Right lobe of liver (tissue), 6 donors: ENCODE measurements around the gene ZNF254. TPM values are rescaled to one million over a fixed set of nuclear protein-coding genes. Genes with fewer than 3 reads are reported as not detected.
"Not testable (repeated sequence)": the region's sequence is repeated elsewhere in the genome, so short reads cannot be mapped to it uniquely, and the experiment has no call there.

Experiments
- ATAC-seq, 4 donors: fragments of 200-7000 bp; cut with Tn5 transposase; one replicate each; pipeline ENCODE4 v1.9.1; 2020; ENCODE audit warnings: mild to moderate bottlenecking in 4 of 4, moderate library complexity in 4 of 4
- DNase-seq, 3 donors: peaks; one replicate each; pipeline ENCODE4 v3.0.0-alpha.2; 2020
- H3K27ac ChIP-seq, 3 donors: fragments of 200-600 bp; one replicate each; pipeline ENCODE4 v1.8.0; 2022
- H3K27me3 ChIP-seq, 2 donors: fragments of 200-600 bp; one replicate each; pipeline ENCODE4 v1.8.0; 2022
- H3K36me3 ChIP-seq, 4 donors: fragments of 200-600 bp; sonication (generic) in 1 of 4; one replicate each; pipeline versions ENCODE4 v1.5.1 to v1.8.0; 2017 to 2022; ENCODE audit warnings: control low read depth in 1 of 4
- H3K4me1 ChIP-seq, 4 donors: fragments of 200-600 bp; sonication (generic) in 1 of 4; one replicate each; pipeline versions ENCODE4 v1.5.1 to v1.8.0; 2017 to 2022; ENCODE audit warnings: control low read depth in 1 of 4
- H3K4me3 ChIP-seq, 3 donors: fragments of 200-600 bp; one replicate each; pipeline ENCODE4 v1.8.0; 2022
- H3K9me3 ChIP-seq, 4 donors: fragments of 200-600 bp; sonication (generic) in 1 of 4; one replicate each; pipeline versions ENCODE4 v1.5.1 to v1.8.0; 2017 to 2022; ENCODE audit warnings: control low read depth in 1 of 4
- CTCF ChIP-seq, 4 donors: fragments of 200-600 bp in 3 of 4; fragments of 450-650 bp in 1 of 4; IDR thresholded peaks; one replicate each; pipeline versions ENCODE4 v1.5.1 to v1.8.0; 2016 to 2022; ENCODE audit warnings: antibody characterized with exemption in 4 of 4, mild to moderate bottlenecking in 2 of 4
- POLR2A ChIP-seq: fragments of 450-650 bp; IDR thresholded peaks from one replicate; pipeline ENCODE4 v1.6.1; 2017; ENCODE audit warnings: antibody characterized with exemption, mild to moderate bottlenecking
- WGBS: methylation state at CpG from one replicate; pipeline ENCODE4 v1.1.6; 2018; ENCODE audit warnings: low coverage, low lambda C conversion rate; ENCODE audit not compliant: insufficient coverage; ENCODE audit errors: missing lambda C conversion rate; 5-methylcytosine and 5-hydroxymethylcytosine counted together
- intact Hi-C, 2 donors: fragments of 100-400 bp; cut with DNase I; formaldehyde crosslinking; loops; one replicate each; pipeline versions ENCODE4 v1.11.2 to v1.14.1; 2022
- long read RNA-seq: library from polyadenylated mRNA; unstranded; transcript quantifications from one replicate; pipeline ENCODE4 v2.0.0, GENCODE V29; 2019
- total RNA-seq, 6 experiments: library from RNA; depleted of rRNA in 2 of 6; stranded (reverse); fragments of >200 nt in 2 of 6; fragmentation: NEBNext Ultra II Directional in 3 of 6; extraction: Animal tissue kit (Norgen Biotek cat#: 25700) in 3 of 6; gene quantifications; one replicate each; pipeline versions ENCODE4 v1.1.0 to v1.2.4, GENCODE V29; 2016 to 2023
- donor health status: DM: no; HTN: yes; CAD: no.
- donor health status: DM: no; HTN: no; CAD: no.
- donor health status: DM: no; HTN: no; CAD: no.
- donor health status: DM: no; HTN: yes; CAD: no.
- donor health status: DM: no; HTN: yes; CAD: no.

The ZNF254 gene
- total RNA-seq: 1 to 10 TPM; 5.2 to 10.0 (median 8.0) TPM
- long read RNA-seq, partial matches to known transcripts: 0 of 1 reads
- long read RNA-seq, other reads (novel, unspliced or antisense): 1 of 1 reads

DNA sequence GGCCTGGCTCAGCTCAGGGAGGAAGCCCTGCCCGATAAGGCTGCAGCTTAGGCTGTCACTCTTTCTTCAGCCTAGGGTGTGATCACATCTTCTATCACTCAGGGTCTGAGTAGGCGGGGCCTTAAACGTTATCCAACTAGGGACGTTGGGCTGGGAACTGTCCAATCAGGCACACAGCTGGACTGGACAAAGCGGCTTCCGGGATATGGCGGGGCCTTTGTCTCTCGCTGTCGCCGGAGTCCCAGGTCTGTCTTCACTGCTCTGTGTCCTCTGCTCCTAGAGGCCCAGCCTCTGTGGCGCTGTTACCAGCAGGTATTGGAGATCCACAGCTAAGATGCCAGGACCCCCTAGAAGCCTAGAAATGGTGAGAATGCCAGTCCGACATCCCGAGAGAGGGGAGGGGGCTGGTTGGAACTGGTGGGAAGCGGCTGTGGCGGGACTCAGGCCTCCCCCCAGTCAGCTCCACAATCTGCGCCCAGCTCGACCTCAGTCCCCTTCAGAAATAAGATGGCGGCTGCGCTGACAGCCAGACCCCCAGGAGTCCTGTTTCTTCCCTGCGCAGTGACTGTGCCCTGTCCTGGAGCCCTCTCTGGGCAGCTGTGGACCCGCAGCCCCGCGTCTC is at the start of gene ZNF254:
Gene ZNF254 (plus strand): TSS at position 214 of the 622 bp plus-strand sequence. CDS start 121 bp downstream, at position 335.
- no peaks in the 10 kb centered on the region for H3K9me3 ChIP-seq
- ATAC-seq (peak; percentile 96 to 99 (median 98)), DNase-seq (peak; percentile 72 to 82 (median 79))
- H3K27me3 ChIP-seq: no peaks in the 10 kb centered on the region
- WGBS: 15% methylated on average over 4 of the region's 23 CpGs
- no peaks in the 10 kb centered on the region for H3K36me3 ChIP-seq
- intact Hi-C loops: no loop called here
- peak within 1 kb of the TSS; percentile 47 to 70 (median 47) for H3K27ac ChIP-seq
- H3K4me1 ChIP-seq: no peaks in the 10 kb centered on the region
- TF ChIP-seq CTCF (IDR thresholded peaks at IDR 0.05): no peak
- TF ChIP-seq POLR2A: peak; percentile 50
- H3K4me3 ChIP-seq: peak within 1 kb of the TSS; percentile 44 to 53 (median 48)

DNA sequence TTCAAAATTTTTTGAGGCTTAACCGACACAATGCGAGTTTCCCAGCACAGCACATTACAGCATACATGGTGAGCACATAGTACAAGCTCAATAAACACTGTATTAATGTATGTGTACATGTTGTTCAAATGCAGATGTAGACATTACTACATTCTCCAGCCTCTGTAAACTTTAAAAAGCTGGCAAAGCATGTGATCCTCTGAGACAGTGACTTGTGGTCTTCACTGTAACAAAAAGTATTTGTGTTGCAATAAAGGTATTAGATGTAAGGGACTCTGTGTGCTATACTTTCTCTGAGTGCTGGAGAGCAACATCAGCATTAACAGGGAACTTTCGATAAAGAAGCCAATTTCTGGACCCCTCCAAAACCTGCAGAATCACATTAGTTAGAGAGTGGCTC is 46.4 kb upstream of the ZNF254 start:
- Histone ChIP-seq H3K27ac (no peak overlapping the region), H3K4me1 (peaks cover 0 to 21% (median 1%) of the 10 kb centered on the region in 4 donors), H3K9me3 (no peaks in the 10 kb centered on the region), H3K36me3 (peaks cover 0 to 40% (median under 1%) of the 10 kb centered on the region in 4 donors), H3K27me3 (no peaks in the 10 kb centered on the region), H3K4me3 (no peak overlapping the region)
- DNase-seq: no peak
- no peak for ATAC-seq
- intact Hi-C loops: no loop called here
- no peak for TF ChIP-seq POLR2A
- TF ChIP-seq CTCF (IDR thresholded peaks at IDR 0.05): no peak
- 96% methylated on average over 3 of the region's 3 CpGs for WGBS

- H3K27ac ChIP-seq, intact Hi-C loops, H3K4me3 ChIP-seq, DNase-seq, H3K9me3 ChIP-seq, H3K27me3 ChIP-seq, ATAC-seq: not testable (repeated sequence)
- Histone ChIP-seq H3K36me3 (peaks cover 0 to 46% (median 1%) of the 10 kb centered on the region in 4 donors), H3K4me1 (peaks cover 0 to 15% (median 0%) of the 10 kb centered on the region in 4 donors)
- WGBS: 84% methylated on average over 9 of the region's 32 CpGs
Observed at GRCh38 chr19:24041326-24041725, 45.7 kb upstream of the ZNF254 start.

DNA sequence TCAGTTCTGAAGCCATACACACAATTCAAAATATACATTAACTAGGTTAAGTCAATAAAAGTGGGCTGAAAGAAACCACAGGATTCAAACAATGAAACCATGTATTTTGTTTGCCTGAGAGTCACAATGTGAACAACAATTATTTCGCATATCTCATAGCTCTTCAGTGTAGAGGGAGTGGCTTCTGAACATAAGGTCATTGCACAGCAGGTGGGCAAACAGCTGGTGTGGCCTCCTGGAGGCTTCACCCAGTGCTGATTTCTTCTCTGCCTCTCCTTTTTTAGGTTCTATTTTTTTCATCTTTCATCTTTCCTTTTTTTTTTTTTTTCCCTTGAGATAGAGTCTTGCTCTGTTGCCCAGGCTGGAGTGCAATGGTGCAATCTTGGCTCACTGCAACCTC is 40.4 kb upstream of the ZNF254 start:
- Histone ChIP-seq H3K4me1 (peaks cover 0 to 7% (median 0%) of the 10 kb centered on the region in 4 donors), H3K36me3 (peaks cover 0 to 74% (median 21%) of the 10 kb centered on the region in 4 donors), H3K27ac (no peak overlapping the region), H3K9me3 (no peaks in the 10 kb centered on the region), H3K27me3 (no peaks in the 10 kb centered on the region), H3K4me3 (no peak overlapping the region)
- no peak for TF ChIP-seq POLR2A
- TF ChIP-seq CTCF (IDR thresholded peaks at IDR 0.05): no peak
- WGBS: 89% methylated on average over 1 of the region's 1 CpG
- intact Hi-C loops: no loop called here
- DNase-seq: no peak
- no peak for ATAC-seq

- WGBS: 100% methylated on average over 1 of the region's 10 CpGs
- ATAC-seq (no peak), DNase-seq (no peak)
- Histone ChIP-seq H3K4me1 (peaks cover 0 to 7% (median 0%) of the 10 kb centered on the region in 4 donors), H3K27ac (no peak overlapping the region), H3K27me3 (no peaks in the 10 kb centered on the region), H3K4me3 (no peak overlapping the region), H3K36me3 (peaks cover 0 to 82% (median 28%) of the 10 kb centered on the region in 4 donors), H3K9me3 (no peaks in the 10 kb centered on the region)
- intact Hi-C loops: no loop called here
- TF ChIP-seq CTCF (IDR thresholded peaks at IDR 0.05): no peak
- TF ChIP-seq POLR2A: no peak
Observed at GRCh38 chr19:24048261-24048660, 38.7 kb upstream of the ZNF254 start.
